A549 (cell line): ENCODE results near the gene TAF1A. TPM values are rescaled to one million over a fixed set of nuclear protein-coding genes. Genes with fewer than 3 reads are reported as not detected.

Experiments used
- ATAC-seq, 2 experiments: fragments of 200-7000 bp in 1 of 2; fragments of >200 bp in 1 of 2; cut with Nextera tagmentation in 1 of 2; cut with Tn5 transposase in 1 of 2; 3 replicates each; pipeline versions ENCODE4 v1.8.0 to v1.9.1; 2018 to 2020; ENCODE audit warnings: mild to moderate bottlenecking in 1 of 2, moderate library complexity in 1 of 2
- CTCF ChIA-PET: fragments of 300-600 bp; sonication (Branson Sonifier 250); formaldehyde crosslinking; extraction: SDS; loops from one replicate; lab custom pipeline; 2021; ENCODE audit warnings: antibody characterized with exemption, inconsistent platforms; lab: Yijun Ruan, JAX
- POLR2A ChIA-PET: fragments of 350-600 bp; formaldehyde crosslinking; extraction: SDS; loops from one replicate; lab custom pipeline; 2021; ENCODE audit warnings: antibody characterized with exemption, inconsistent platforms; lab: Yijun Ruan, JAX
- DNase-seq, 2 experiments: peaks; one replicate each; pipeline versions ENCODE4 v3.0.0 to v3.0.0-alpha.2; 2011 to 2016; ENCODE audit warnings: low read depth in 1 of 2, low spot score in 1 of 2
- FAIRE-seq: peaks from 2 replicates; lab custom pipeline; 2011; peaks lifted over from hg19 to GRCh38; lab: Jason Lieb, UNC
- H3K27ac ChIP-seq, 2 experiments: fragments of >200 bp; sonication (Bioruptor Twin); formaldehyde crosslinking; 3 replicates each; pipeline ENCODE4 v1.5.1; 2016 to 2017
- H3K4me1 ChIP-seq: fragments of >200 bp; sonication (Bioruptor Twin); formaldehyde crosslinking; 3 replicates; pipeline ENCODE4 v1.6.1; 2016
- H3K4me2 ChIP-seq: fragments of >200 bp; sonication (Bioruptor Twin); formaldehyde crosslinking; 3 replicates; pipeline ENCODE4 v1.6.1; 2016
- H3K4me3 ChIP-seq: fragments of >200 bp; sonication (Bioruptor Twin); formaldehyde crosslinking; 3 replicates; pipeline ENCODE4 v1.5.1; 2016
- H3K9me3 ChIP-seq: fragments of >200 bp; sonication (Bioruptor Twin); formaldehyde crosslinking; 3 replicates; pipeline ENCODE4 v1.6.1; 2016
- CBX8 ChIP-seq: fragments of 200-600 bp; sonication (generic); IDR thresholded peaks from 2 replicates; pipeline ENCODE4 v1.6.1; 2016
- CHD4 ChIP-seq: fragments of 200-600 bp; sonication (generic); IDR thresholded peaks from 2 replicates; pipeline ENCODE4 v1.6.1; 2016; ENCODE audit warnings: antibody characterized with exemption, mild to moderate bottlenecking, borderline replicate concordance
- FOSB ChIP-seq: fragments of 250-450 bp; sonication (Bioruptor Pico); IDR thresholded peaks from 2 replicates; pipeline ENCODE4 v1.5.0; 2020; ENCODE audit warnings: mild to moderate bottlenecking, moderate library complexity
- FOSL2 ChIP-seq, 2 experiments: fragments of 450-650 bp in 1 of 2; fragments of >200 bp in 1 of 2; sonication (Bioruptor Twin) in 1 of 2; formaldehyde crosslinking; IDR thresholded peaks; 2 replicates each; pipeline versions ENCODE4 v1.5.0 to v1.6.1; 2016 to 2020; ENCODE audit warnings: mild to moderate bottlenecking in 1 of 2, moderate library complexity in 1 of 2
- FOXS1 ChIP-seq: fragments of 250-450 bp; sonication (Bioruptor Pico); IDR thresholded peaks from 2 replicates; pipeline ENCODE4 v1.5.0; 2020; ENCODE audit warnings: mild to moderate bottlenecking, moderate library complexity
- GATA3 ChIP-seq: IDR thresholded peaks from 2 replicates; pipeline ENCODE4 v1.6.1; 2012; ENCODE audit warnings: borderline replicate concordance
- HES2 ChIP-seq: fragments of >200 bp; sonication (Bioruptor Twin); formaldehyde crosslinking; IDR thresholded peaks from 2 replicates; pipeline ENCODE4 v1.6.1; 2016
- HEYL ChIP-seq: fragments of 250-450 bp; sonication (Bioruptor Pico); IDR thresholded peaks from 2 replicates; pipeline ENCODE4 v1.8.0; 2021; ENCODE audit warnings: mild to moderate bottlenecking, moderate library complexity
- JUN ChIP-seq, 2 experiments: fragments of >200 bp; sonication (Bioruptor Twin); formaldehyde crosslinking; IDR thresholded peaks; 2 replicates in 1 of 2; 3 replicates in 1 of 2; pipeline ENCODE4 v1.6.1; 2016 to 2017
- JUNB ChIP-seq: fragments of >200 bp; sonication (Bioruptor Twin); formaldehyde crosslinking; IDR thresholded peaks from 2 replicates; pipeline ENCODE4 v1.6.1; 2016
- KDM1A ChIP-seq: fragments of 200-600 bp; sonication (generic); IDR thresholded peaks from 2 replicates; pipeline ENCODE4 v1.6.1; 2016; ENCODE audit warnings: low read depth, mild to moderate bottlenecking
- MAFK ChIP-seq: fragments of 450-650 bp; IDR thresholded peaks from 2 replicates; pipeline ENCODE4 v1.6.1; 2014; ENCODE audit not compliant: partially characterized antibody
- MYC ChIP-seq: IDR thresholded peaks from 2 replicates; pipeline ENCODE4 v1.6.1; 2012; ENCODE audit warnings: mild to moderate bottlenecking, inconsistent platforms, low read length, improper control_type of control experiment, borderline replicate concordance
- NR3C1 ChIP-seq: fragments of >200 bp; sonication (Bioruptor Twin); formaldehyde crosslinking; IDR thresholded peaks from 3 replicates; pipeline ENCODE4 v1.6.1; 2017
- RCOR1 ChIP-seq: fragments of 150-350 bp; IDR thresholded peaks from 2 replicates; pipeline ENCODE4 v1.6.1; 2014; ENCODE audit warnings: antibody characterized with exemption, low read length, low read depth
- RNF2 ChIP-seq: fragments of 200-600 bp; sonication (generic); IDR thresholded peaks from 2 replicates; pipeline ENCODE4 v1.6.1; 2016; ENCODE audit warnings: low read depth, mild to moderate bottlenecking, antibody characterized with exemption, moderate library complexity, borderline replicate concordance
- SMC3 ChIP-seq: fragments of >200 bp; sonication (Bioruptor Twin); formaldehyde crosslinking; IDR thresholded peaks from 3 replicates; pipeline ENCODE4 v1.6.1; 2018; ENCODE audit warnings: inconsistent platforms
- ZC3H11A ChIP-seq: fragments of 450-650 bp; IDR thresholded peaks from 2 replicates; pipeline ENCODE4 v1.6.1; 2014; ENCODE audit warnings: antibody characterized with exemption, mild to moderate bottlenecking
- ZFP36 ChIP-seq: fragments of 450-650 bp; IDR thresholded peaks from 2 replicates; pipeline ENCODE4 v1.6.1; 2014; ENCODE audit warnings: borderline replicate concordance; ENCODE audit not compliant: partially characterized antibody
- ZNF302 ChIP-seq: fragments of 250-450 bp; sonication (Bioruptor Pico); IDR thresholded peaks from 2 replicates; pipeline ENCODE4 v1.9.0; 2021; ENCODE audit warnings: inconsistent platforms, mild to moderate bottlenecking, moderate library complexity
- WGBS: methylation state at CpG from one replicate; pipeline ENCODE4 v1.1.6; 2017; ENCODE audit errors: missing lambda C conversion rate; 5-methylcytosine and 5-hydroxymethylcytosine counted together
- polyA plus RNA-seq, 4 experiments: library from polyadenylated mRNA; depleted of rRNA in 3 of 4; stranded (reverse); fragments of >200 nt; fragmentation: RNase III in 1 of 4; extraction: RNeasy Plus Mini Kit Qiagen cat#74134 plus additional on column Dnase treatment in 1 of 4; gene quantifications; 2 replicates in 3 of 4; 3 replicates in 1 of 4; pipeline ENCODE4 v1.2.3, GENCODE V29; 2011 to 2017
- TF ChIP-seq, protein P1 (sequence below): fragments of 450-650 bp; IDR thresholded peaks from 2 replicates; pipeline ENCODE4 v1.6.1; 2014; ENCODE audit warnings: antibody characterized with exemption
- TF ChIP-seq, protein P2 (sequence below): fragments of 150-350 bp; IDR thresholded peaks from 2 replicates; pipeline ENCODE4 v1.6.1; 2014; ENCODE audit warnings: low read depth, mild to moderate bottlenecking, low read length
- TF ChIP-seq, protein P3 (sequence below): fragments of 250-450 bp; sonication (Bioruptor Pico); IDR thresholded peaks from 2 replicates; pipeline ENCODE4 v1.5.0; 2021; ENCODE audit warnings: mild to moderate bottlenecking, moderate library complexity, borderline replicate concordance
- TF ChIP-seq, protein P4 (sequence below): fragments of 250-450 bp; sonication (Bioruptor Pico); IDR thresholded peaks from 2 replicates; pipeline ENCODE4 v1.5.0; 2020; ENCODE audit warnings: low read depth, mild to moderate bottlenecking, moderate library complexity

The TAF1A gene
- polyA plus RNA-seq, 2 of the 4 experiments (the other 2 are of a cell fraction) = 11.7 to 21.7 TPM

GRCh38 chr1:222627232-222627631, 37.5 kb upstream of the TAF1A start:
- POLR2A ChIA-PET = no interaction called here
- ATAC-seq (no peak), FAIRE-seq (no peak)

DNA sequence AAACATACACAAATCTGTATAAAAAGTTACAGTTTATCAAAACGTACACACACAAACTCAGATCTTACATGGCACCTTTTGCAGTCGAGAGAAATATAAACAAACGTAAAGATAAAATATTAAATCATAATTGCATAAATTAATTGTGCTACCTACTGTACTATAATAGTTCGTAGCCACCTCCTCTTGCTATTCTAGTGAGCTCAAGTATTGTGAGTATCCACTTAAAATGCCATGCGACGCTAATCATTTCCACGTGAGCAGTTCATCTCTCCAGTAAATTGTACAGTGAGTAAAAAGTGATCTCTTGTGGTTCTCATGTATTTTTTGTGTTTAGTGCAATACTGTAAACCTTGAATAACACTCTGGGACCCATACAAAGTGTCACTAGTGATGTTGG, 34.5 kb upstream of the TAF1A start:
- no peak for DNase-seq
- H3K4me2 ChIP-seq = no peak overlapping the region
- WGBS = 92% methylated on average over 7 of the region's 7 CpGs
- no peak for FAIRE-seq
- no peaks in the 10 kb centered on the region for H3K9me3 ChIP-seq
- H3K4me1 ChIP-seq = no peaks in the 10 kb centered on the region
- CTCF ChIA-PET = interaction anchor here (1.4 to 5.7 kb wide), 2 partner anchors 11 to 159 kb away, joined by 7 to 35 read pairs; no protein-coding TSS in a partner anchor
- no peak overlapping the region for H3K27ac ChIP-seq
- ATAC-seq = no peak
- TF ChIP-seq ZC3H11A (no peak), SMC3 (no peak), GATA3 (no peak), FOXS1 (CRISPR knock-in tag) (no peak), RNF2 (no peak), MAFK (no peak), JUN (IDR thresholded peaks at IDR 0.05) (no peak), RCOR1 (no peak), ZFP36 (no peak)
- TF ChIP-seq, protein P1, sequence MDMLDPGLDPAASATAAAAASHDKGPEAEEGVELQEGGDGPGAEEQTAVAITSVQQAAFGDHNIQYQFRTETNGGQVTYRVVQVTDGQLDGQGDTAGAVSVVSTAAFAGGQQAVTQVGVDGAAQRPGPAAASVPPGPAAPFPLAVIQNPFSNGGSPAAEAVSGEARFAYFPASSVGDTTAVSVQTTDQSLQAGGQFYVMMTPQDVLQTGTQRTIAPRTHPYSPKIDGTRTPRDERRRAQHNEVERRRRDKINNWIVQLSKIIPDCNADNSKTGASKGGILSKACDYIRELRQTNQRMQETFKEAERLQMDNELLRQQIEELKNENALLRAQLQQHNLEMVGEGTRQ = no peak
- TF ChIP-seq, protein P2, sequence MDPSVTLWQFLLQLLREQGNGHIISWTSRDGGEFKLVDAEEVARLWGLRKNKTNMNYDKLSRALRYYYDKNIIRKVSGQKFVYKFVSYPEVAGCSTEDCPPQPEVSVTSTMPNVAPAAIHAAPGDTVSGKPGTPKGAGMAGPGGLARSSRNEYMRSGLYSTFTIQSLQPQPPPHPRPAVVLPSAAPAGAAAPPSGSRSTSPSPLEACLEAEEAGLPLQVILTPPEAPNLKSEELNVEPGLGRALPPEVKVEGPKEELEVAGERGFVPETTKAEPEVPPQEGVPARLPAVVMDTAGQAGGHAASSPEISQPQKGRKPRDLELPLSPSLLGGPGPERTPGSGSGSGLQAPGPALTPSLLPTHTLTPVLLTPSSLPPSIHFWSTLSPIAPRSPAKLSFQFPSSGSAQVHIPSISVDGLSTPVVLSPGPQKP = no peak
- TF ChIP-seq, protein P3, sequence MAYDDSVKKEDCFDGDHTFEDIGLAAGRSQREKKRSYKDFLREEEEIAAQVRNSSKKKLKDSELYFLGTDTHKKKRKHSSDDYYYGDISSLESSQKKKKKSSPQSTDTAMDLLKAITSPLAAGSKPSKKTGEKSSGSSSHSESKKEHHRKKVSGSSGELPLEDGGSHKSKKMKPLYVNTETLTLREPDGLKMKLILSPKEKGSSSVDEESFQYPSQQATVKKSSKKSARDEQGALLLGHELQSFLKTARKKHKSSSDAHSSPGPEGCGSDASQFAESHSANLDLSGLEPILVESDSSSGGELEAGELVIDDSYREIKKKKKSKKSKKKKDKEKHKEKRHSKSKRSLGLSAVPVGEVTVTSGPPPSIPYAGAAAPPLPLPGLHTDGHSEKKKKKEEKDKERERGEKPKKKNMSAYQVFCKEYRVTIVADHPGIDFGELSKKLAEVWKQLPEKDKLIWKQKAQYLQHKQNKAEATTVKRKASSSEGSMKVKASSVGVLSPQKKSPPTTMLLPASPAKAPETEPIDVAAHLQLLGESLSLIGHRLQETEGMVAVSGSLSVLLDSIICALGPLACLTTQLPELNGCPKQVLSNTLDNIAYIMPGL (CRISPR knock-in tag) = no peak
- POLR2A ChIA-PET = no interaction called here
- H3K4me3 ChIP-seq = no peak overlapping the region

More at GRCh38 chr1:222627232-222627631, 37.5 kb upstream of the TAF1A start:
- Histone ChIP-seq H3K4me1 (no peaks in the 10 kb centered on the region), H3K4me2 (no peak overlapping the region), H3K9me3 (no peaks in the 10 kb centered on the region)
- WGBS = 85% methylated on average over 6 of the region's 6 CpGs
- no peak for DNase-seq
- CTCF ChIA-PET = interaction anchor here (1.2 to 2.8 kb wide), 2 partner anchors 9 to 162 kb away, joined by 3 to 14 read pairs; no protein-coding TSS in a partner anchor
- TF ChIP-seq FOSB (CRISPR knock-in tag) (no peak), SMC3 (no peak), CBX8 (no peak), NR3C1 (no peak), RNF2 (no peak), FOSL2 (IDR thresholded peaks at IDR 0.05) (no peak), FOSL2 (CRISPR knock-in tag; IDR thresholded peaks at IDR 0.05) (no peak), ZNF302 (CRISPR knock-in tag) (no peak), KDM1A (no peak), CHD4 (no peak), HEYL (CRISPR knock-in tag) (no peak), HES2 (no peak), JUNB (no peak), MYC (no peak)
- TF ChIP-seq, protein P4, sequence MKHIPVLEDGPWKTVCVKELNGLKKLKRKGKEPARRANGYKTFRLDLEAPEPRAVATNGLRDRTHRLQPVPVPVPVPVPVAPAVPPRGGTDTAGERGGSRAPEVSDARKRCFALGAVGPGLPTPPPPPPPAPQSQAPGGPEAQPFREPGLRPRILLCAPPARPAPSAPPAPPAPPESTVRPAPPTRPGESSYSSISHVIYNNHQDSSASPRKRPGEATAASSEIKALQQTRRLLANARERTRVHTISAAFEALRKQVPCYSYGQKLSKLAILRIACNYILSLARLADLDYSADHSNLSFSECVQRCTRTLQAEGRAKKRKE (CRISPR knock-in tag) = no peak
- TF ChIP-seq, all 56 proteins: peak for 0
- Histone ChIP-seq H3K27ac (no peak overlapping the region), H3K4me3 (no peak overlapping the region)
